Endothelial cell of umbilical vein (primary cell): ENCODE results near the gene RNLS.

Source experiments
- CTCF ChIP-seq, 2 donors: IDR thresholded peaks; 1 replicate in 1 of 2; 2 replicates in 1 of 2; pipeline ENCODE4 v1.5.1; 2011; ENCODE audit warnings: low read length in 2 of 2, mild to moderate bottlenecking in 2 of 2, moderate library complexity in 2 of 2, control low read depth in 1 of 2, inconsistent platforms in 1 of 2, low read depth in 1 of 2; ENCODE audit not compliant: insufficient read depth in 1 of 2; ENCODE audit errors: extremely low read depth in 1 of 2
- POLR2AphosphoS5 ChIP-seq: IDR thresholded peaks from 2 replicates; pipeline ENCODE4 v1.6.1; 2012; ENCODE audit warnings: low read depth, mild to moderate bottlenecking, control low read depth, low read length, moderate library complexity; ENCODE audit not compliant: insufficient read depth

GRCh38 chr10:88256886-88257285 lies 326.2 kb downstream of the RNLS start:
- no peak for TF ChIP-seq CTCF (IDR thresholded peaks at IDR 0.05; ENCODE audit: extremely low read depth in 1 of 2, insufficient read depth in 1 of 2, low read depth in 1 of 2, low read length in 2 of 2)
- no peak for TF ChIP-seq POLR2AphosphoS5
